ENCODE data around the gene ZNF469. TPM values are rescaled to one million over a fixed set of nuclear protein-coding genes. Genes with fewer than 3 reads are reported as not detected.

ZNF469 gene
- total and polyA plus RNA-seq, 7 donors: under 0.01 to 1.7 (median 0.36) TPM

- WGBS, 2 donors: 89 to 91% methylated on average over 20 of the region's 20 CpGs
- Histone ChIP-seq H3K27ac (no peak overlapping the region), H3K4me3 (no peak overlapping the region), H3K27me3 (peaks cover 0 to 15% (median 3%) of the 10 kb centered on the region in 3 donors), H3K9me3 (no peaks in the 10 kb centered on the region), H3K4me1 (peaks cover 0 to 13% (median 11%) of the 10 kb centered on the region in 4 donors), H3K36me3 (no peaks in the 10 kb centered on the region)
- DNase-seq: no peak
- TF ChIP-seq POLR2A (IDR thresholded peaks at IDR 0.05) (no peak), CTCF (IDR thresholded peaks at IDR 0.05) (no peak), POLR2AphosphoS5 (IDR thresholded peaks at IDR 0.05) (no peak), EP300 (IDR thresholded peaks at IDR 0.05) (no peak)
- intact Hi-C loops (cut with DNase I): no loop called here
These were observed 6.9 kb downstream of the ZNF469 start for GRCh38 chr16:88389621-88390160.

GRCh38 chr16:88390265-88390664 lies 7.5 kb downstream of the ZNF469 start:
- peaks cover 0 to 13% (median 11%) of the 10 kb centered on the region in 4 donors for H3K4me1 ChIP-seq
- no peaks in the 10 kb centered on the region for H3K9me3 ChIP-seq
- no peak overlapping the region for H3K4me3 ChIP-seq
- H3K27ac ChIP-seq: no peak overlapping the region
- no peak for DNase-seq
- TF ChIP-seq EP300 (IDR thresholded peaks at IDR 0.05): no peak
- TF ChIP-seq POLR2A (IDR thresholded peaks at IDR 0.05): no peak
- no peak for TF ChIP-seq POLR2AphosphoS5 (IDR thresholded peaks at IDR 0.05)
- no peak for TF ChIP-seq CTCF (IDR thresholded peaks at IDR 0.05)
- H3K36me3 ChIP-seq: no peaks in the 10 kb centered on the region
- peaks cover 0 to 15% (median 0%) of the 10 kb centered on the region in 3 donors for H3K27me3 ChIP-seq
- WGBS, 2 donors: 72 to 86% methylated on average over 9 of the region's 9 CpGs
- intact Hi-C loops (cut with DNase I): no loop called here

- TF ChIP-seq CTCF (IDR thresholded peaks at IDR 0.05) (no peak), POLR2AphosphoS5 (IDR thresholded peaks at IDR 0.05) (no peak), EP300 (IDR thresholded peaks at IDR 0.05) (no peak), POLR2A (IDR thresholded peaks at IDR 0.05) (no peak)
- intact Hi-C loops (cut with DNase I): no loop called here
- Histone ChIP-seq H3K27me3 (peaks cover 0 to 11% (median 0%) of the 10 kb centered on the region in 3 donors), H3K4me3 (no peak overlapping the region), H3K9me3 (no peaks in the 10 kb centered on the region), H3K27ac (no peak overlapping the region), H3K4me1 (peaks cover 0 to 13% (median 11%) of the 10 kb centered on the region in 4 donors), H3K36me3 (no peaks in the 10 kb centered on the region)
- no peak for DNase-seq
- 87 to 89% methylated on average over 13 of the region's 13 CpGs for WGBS, 2 donors
These were observed 8.0 kb downstream of the ZNF469 start for GRCh38 chr16:88390735-88391134.

GRCh38 chr16:88391144-88391850 lies 8.5 kb downstream of the ZNF469 start:
- Histone ChIP-seq H3K4me1 (peaks cover 0 to 13% (median 11%) of the 10 kb centered on the region in 4 donors), H3K36me3 (no peaks in the 10 kb centered on the region), H3K9me3 (no peaks in the 10 kb centered on the region), H3K27me3 (peaks cover 0 to 5% (median 0%) of the 10 kb centered on the region in 3 donors), H3K27ac (no peak overlapping the region), H3K4me3 (no peak overlapping the region)
- DNase-seq: no peak
- TF ChIP-seq CTCF (IDR thresholded peaks at IDR 0.05): no peak
- no peak for TF ChIP-seq POLR2A (IDR thresholded peaks at IDR 0.05)
- intact Hi-C loops (cut with DNase I): no loop called here
- WGBS, 2 donors: 93% methylated on average over 17 of the region's 17 CpGs
